Epithelial cell of proximal tubule (primary cell): Measurements from ENCODE around the gene FAM118A. TPM values are rescaled to one million over a fixed set of nuclear protein-coding genes. Genes with fewer than 3 reads are reported as not detected.

Experiments used
- DNase-seq: peaks from one replicate; pipeline ENCODE4 v3.0.0-alpha.2; 2011; ENCODE audit warnings: low read depth
- H3K4me3 ChIP-seq: 2 replicates; pipeline ENCODE4 v1.5.1; 2011; ENCODE audit warnings: low read depth, mild to moderate bottlenecking, low read length
- total RNA-seq: library from RNA; depleted of rRNA; stranded (reverse); fragments of >200 nt; gene quantifications from 2 replicates; pipeline ENCODE4 v1.2.3, GENCODE V29; 2015
- TF ChIP-seq, protein P1 (sequence below): conservative IDR thresholded peaks from 2 replicates; pipeline ENCODE4 v1.5.1; 2012; ENCODE audit warnings: low read depth, mild to moderate bottlenecking, low read length

The FAM118A gene
- total RNA-seq, 1 donor from 2014 or later: 9.5 TPM

DNA sequence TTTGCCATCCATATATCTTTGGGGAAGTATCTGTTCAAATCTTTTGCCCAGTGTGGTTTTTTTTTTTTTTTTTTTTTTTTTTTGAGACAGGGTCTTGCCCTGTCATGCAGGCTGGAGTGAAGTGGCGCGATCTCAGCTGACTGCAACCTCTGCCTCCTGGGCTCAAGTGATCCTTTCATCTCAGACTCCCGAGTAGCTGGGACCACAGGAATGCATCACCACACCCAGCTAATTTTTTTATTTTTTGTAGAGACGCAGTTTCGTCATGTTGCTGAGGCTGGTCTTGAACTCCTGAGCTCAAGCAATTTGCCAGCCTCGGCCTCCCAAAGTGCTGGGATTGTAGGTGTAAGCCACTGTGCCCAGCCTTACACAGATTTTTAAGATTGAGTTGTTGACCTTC lies 4.8 kb upstream of the FAM118A start:
- H3K4me3 ChIP-seq: no peak overlapping the region
- TF ChIP-seq, protein P1, sequence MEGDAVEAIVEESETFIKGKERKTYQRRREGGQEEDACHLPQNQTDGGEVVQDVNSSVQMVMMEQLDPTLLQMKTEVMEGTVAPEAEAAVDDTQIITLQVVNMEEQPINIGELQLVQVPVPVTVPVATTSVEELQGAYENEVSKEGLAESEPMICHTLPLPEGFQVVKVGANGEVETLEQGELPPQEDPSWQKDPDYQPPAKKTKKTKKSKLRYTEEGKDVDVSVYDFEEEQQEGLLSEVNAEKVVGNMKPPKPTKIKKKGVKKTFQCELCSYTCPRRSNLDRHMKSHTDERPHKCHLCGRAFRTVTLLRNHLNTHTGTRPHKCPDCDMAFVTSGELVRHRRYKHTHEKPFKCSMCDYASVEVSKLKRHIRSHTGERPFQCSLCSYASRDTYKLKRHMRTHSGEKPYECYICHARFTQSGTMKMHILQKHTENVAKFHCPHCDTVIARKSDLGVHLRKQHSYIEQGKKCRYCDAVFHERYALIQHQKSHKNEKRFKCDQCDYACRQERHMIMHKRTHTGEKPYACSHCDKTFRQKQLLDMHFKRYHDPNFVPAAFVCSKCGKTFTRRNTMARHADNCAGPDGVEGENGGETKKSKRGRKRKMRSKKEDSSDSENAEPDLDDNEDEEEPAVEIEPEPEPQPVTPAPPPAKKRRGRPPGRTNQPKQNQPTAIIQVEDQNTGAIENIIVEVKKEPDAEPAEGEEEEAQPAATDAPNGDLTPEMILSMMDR: no peak
- no peak for DNase-seq

DNA sequence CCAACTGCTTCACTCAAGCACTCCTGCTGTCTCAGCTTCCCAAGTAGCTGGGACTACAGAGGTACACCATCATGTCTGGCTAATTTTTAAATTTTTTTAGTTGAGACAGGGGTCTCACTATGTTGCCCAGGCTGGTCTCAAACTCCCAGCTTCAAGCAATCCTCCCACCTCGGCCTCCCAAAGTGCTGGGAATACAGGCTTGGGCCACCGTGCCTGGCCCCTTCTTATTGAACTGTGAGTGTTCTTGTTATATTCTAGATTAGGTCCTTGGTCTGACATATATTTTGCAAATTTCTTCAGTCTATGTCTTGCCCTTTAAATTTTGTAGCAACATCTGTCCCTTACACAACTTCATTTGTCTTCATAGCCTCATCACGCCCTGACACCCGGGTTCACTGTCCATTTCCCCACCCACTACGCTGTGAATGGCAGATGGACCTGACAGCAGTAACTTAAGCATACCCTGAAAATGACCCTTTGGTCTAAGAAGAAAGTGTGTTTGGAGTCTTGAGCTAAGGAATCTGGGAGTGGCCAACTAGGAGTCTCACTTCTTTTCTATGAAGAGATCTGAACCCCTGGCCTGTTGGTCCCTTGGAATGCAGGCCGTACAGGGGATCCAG lies 4.2 kb upstream of the FAM118A start:
- DNase-seq: no peak
- no peak overlapping the region for H3K4me3 ChIP-seq
- TF ChIP-seq, protein P1: no peak

DNA sequence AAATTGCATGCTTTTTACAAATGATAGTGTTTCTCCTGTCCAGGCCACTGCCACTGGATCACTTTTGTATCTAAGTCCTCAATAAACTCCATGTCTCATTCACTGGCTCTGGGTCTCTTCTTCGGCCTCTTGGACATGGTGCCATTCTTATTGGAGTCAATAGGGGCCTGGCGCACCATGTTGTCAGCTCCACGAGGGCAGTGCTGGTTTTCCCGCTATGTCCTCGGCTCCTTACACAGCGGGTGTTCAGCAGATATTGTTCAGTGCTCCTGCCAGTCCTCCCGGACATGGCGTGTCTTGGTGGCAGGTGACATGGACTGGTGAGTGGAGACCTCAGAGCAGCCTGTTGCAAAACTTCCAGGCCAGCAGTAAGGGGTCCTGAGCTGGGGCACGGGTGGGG lies 3.6 kb upstream of the FAM118A start:
- H3K4me3 ChIP-seq: no peak overlapping the region
- DNase-seq: no peak
- TF ChIP-seq, protein P1: no peak

DNA sequence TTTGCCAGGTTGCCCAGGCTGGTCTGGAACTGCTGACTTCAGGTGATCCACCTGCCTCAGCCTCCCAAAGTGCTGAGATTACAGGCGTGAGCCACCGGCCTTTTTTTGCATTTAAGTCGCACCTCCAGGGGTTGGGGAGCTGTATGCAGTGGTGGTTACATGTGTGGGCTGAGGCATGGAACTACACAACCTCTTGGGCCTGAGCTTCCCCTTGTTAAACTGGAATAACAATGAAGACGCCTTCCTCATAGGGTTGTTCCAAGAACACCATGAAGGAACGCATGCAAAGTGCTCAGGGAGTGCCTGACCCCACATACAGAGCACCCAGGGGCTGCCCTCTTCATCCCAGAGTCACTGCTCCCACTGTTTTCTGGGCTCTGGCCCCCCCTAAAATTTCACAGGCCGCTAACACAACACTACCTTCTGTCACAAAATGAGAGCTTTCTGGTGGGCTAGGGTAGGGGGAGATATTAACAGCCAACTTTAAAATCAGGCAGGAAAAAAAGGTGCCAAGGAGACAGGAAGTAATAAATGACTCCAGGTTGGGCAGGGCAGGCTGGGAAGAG lies 1.3 kb upstream of the FAM118A start:
- TF ChIP-seq, protein P1: no peak
- no peak for DNase-seq
- no peak overlapping the region for H3K4me3 ChIP-seq

DNA sequence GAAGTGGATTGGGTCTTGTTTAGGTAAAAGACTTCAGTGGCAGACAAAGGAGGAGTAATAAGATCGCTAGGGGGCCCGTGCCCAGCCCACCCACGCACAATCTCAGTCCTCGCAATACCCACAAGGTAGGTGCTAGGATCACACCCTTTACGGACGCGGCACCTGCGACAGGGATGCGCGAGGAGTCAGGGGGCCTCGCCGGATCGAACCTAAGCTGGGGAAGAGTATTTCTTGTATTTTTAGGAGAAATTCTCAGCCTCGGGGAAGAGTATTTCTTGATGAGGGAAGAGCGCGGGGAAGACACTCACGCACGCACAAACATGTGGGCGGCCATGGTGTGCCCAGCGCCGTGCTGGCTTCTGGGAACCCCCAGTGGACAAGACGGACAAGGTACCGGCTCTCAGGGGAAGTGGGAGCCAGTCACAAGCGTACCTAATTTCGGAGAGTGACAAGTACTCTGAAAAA lies 745 bp upstream of the FAM118A start:
- no peak for DNase-seq
- TF ChIP-seq, protein P1: no peak
- H3K4me3 ChIP-seq: peak overlapping the region; percentile 89

DNA sequence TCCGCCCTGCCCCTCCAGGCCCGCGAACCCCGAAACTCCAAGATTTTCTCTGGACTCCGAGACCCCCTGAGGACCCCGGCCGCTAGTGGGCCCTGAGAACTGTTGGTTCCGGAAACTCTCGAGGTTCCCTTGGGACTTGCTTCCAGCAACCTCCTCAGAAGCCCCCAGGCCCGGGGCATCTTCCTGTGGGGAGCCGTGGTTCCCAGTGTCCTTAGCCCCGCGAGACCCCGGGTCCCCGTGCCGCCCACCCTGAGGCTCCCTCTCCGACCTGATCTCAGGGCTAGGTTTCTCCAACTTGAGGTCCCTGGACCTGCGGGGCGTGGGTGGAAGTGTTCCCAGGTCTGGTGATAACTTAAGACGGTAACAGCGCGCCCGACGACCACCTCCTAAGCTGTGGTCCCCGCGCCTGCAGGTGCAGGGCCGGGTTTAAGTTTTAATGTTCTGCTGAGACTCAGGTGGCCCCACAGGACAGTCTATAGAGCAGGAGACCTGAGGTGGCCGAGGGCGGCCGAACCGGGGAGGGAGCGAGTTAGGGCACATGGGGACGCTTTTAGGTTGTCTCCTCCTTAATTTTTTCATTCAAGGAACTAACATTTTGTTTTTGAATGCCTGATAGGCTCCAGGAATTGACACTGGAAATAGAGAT lies 720 bp downstream of the FAM118A start:
- DNase-seq: no peak

More for the DNA sequence above, 720 bp downstream of the FAM118A start:
- H3K4me3 ChIP-seq: peak overlapping the region; percentile 89
- TF ChIP-seq, protein P1: no peak
